Suprapubic skin (tissue), 4 donors: ENCODE results near the gene SOWAHA. TPM values are rescaled to one million over a fixed set of nuclear protein-coding genes. Genes with fewer than 3 reads are reported as not detected.

ENCODE experiments used
- DNase-seq, 2 donors: peaks; one replicate each; pipeline ENCODE4 v3.0.0-alpha.2; 2019; ENCODE audit warnings: low spot score in 2 of 2
- H3K27ac ChIP-seq: fragments of 200-600 bp; sonication (generic); one replicate; pipeline ENCODE4 v1.5.1; 2019
- H3K27me3 ChIP-seq: fragments of 200-600 bp; sonication (generic); one replicate; pipeline ENCODE4 v1.5.1; 2019
- H3K36me3 ChIP-seq: fragments of 200-600 bp; sonication (generic); one replicate; pipeline ENCODE4 v1.5.1; 2019
- H3K4me1 ChIP-seq: fragments of 200-600 bp; sonication (generic); one replicate; pipeline ENCODE4 v1.5.1; 2019
- H3K4me3 ChIP-seq: fragments of 200-600 bp; sonication (generic); one replicate; pipeline ENCODE4 v1.5.1; 2019; ENCODE audit warnings: mild to moderate bottlenecking
- H3K9me3 ChIP-seq: fragments of 200-600 bp; sonication (generic); one replicate; pipeline ENCODE4 v1.5.1; 2019
- EP300 ChIP-seq: sonication (generic); formaldehyde crosslinking; IDR thresholded peaks from one replicate; pipeline ENCODE4 v1.6.1; 2017; ENCODE audit warnings: antibody characterized with exemption
- POLR2A ChIP-seq, 2 donors: fragments of 450-650 bp; IDR thresholded peaks; one replicate each; pipeline ENCODE4 v1.6.1; 2017; ENCODE audit warnings: antibody characterized with exemption in 2 of 2, mild to moderate bottlenecking in 2 of 2, moderate library complexity in 2 of 2
- POLR2AphosphoS5 ChIP-seq, 3 donors: sonication (generic); formaldehyde crosslinking; IDR thresholded peaks; one replicate each; pipeline ENCODE4 v1.6.1; 2017; ENCODE audit warnings: antibody characterized with exemption in 3 of 3
- WGBS: methylation state at CpG from one replicate; pipeline ENCODE4 v1.1.5; 2018; 5-methylcytosine and 5-hydroxymethylcytosine counted together
- total RNA-seq, 4 donors: library from RNA; depleted of rRNA; stranded (reverse); fragments of >200 nt; gene quantifications; one replicate each; pipeline ENCODE4 v1.1.0, GENCODE V29; 2016
- TF ChIP-seq, protein P1 (sequence below), 2 donors: fragments of 200-600 bp in 1 of 2; fragments of 450-650 bp in 1 of 2; sonication (generic) in 1 of 2; IDR thresholded peaks; one replicate each; pipeline ENCODE4 v1.5.1; 2016 to 2019; ENCODE audit warnings: antibody characterized with exemption in 2 of 2, mild to moderate bottlenecking in 1 of 2, moderate library complexity in 1 of 2

The SOWAHA gene
- total RNA-seq, 4 donors from 2014 or later, result 0.23 to 0.93 (median 0.48) TPM; not detected in 1

DNA sequence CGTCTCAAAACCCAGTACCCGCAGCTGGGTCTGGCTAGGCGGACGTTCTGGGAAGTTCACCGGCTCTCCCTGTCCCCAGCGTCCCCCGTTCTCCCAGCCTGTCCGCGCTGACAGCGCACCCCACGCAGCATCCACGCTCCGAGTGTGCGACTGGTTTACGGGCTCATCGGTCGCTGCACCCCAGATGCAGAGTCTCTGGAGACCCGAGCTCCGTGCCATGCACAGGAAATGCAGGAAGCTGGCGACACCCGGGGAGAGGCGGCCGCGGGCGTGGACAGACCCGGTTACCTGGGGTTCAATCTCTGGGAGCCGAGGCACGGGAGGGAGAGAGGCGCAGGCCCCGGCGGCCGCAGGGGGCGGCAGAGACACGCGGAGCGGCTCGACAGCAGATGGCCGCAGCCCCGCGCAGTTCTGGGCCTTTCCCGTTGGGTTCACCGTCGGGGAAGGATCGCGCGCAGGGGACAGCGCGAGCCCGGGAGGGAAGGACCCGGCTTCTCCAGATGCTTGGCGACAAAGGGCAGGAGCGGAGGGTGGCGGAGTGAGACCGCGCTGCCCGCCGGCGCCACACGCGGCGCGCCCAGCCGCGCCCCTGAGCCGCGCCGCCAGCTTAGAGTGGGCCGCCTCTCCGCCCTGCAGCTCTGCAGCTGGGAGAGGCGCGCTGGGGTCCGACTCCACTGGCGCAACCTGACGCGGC, 16.8 kb downstream of the SOWAHA start:
- H3K9me3 ChIP-seq, result no peaks in the 10 kb centered on the region
- peaks cover 16% of the 10 kb centered on the region for H3K27me3 ChIP-seq
- no peak for TF ChIP-seq POLR2AphosphoS5 (IDR thresholded peaks at IDR 0.05)
- no peak for TF ChIP-seq EP300
- no peak for TF ChIP-seq POLR2A (IDR thresholded peaks at IDR 0.05)
- TF ChIP-seq, protein P1, sequence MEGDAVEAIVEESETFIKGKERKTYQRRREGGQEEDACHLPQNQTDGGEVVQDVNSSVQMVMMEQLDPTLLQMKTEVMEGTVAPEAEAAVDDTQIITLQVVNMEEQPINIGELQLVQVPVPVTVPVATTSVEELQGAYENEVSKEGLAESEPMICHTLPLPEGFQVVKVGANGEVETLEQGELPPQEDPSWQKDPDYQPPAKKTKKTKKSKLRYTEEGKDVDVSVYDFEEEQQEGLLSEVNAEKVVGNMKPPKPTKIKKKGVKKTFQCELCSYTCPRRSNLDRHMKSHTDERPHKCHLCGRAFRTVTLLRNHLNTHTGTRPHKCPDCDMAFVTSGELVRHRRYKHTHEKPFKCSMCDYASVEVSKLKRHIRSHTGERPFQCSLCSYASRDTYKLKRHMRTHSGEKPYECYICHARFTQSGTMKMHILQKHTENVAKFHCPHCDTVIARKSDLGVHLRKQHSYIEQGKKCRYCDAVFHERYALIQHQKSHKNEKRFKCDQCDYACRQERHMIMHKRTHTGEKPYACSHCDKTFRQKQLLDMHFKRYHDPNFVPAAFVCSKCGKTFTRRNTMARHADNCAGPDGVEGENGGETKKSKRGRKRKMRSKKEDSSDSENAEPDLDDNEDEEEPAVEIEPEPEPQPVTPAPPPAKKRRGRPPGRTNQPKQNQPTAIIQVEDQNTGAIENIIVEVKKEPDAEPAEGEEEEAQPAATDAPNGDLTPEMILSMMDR (IDR thresholded peaks at IDR 0.05), result peak; percentile 60 to 93
- no peaks in the 10 kb centered on the region for H3K36me3 ChIP-seq
- 23% methylated on average over 8 of the region's 75 CpGs for WGBS
- peaks cover 26% of the 10 kb centered on the region for H3K4me1 ChIP-seq
- peak; percentile 81 to 89 for DNase-seq
- peak overlapping the region; percentile 87 for H3K4me3 ChIP-seq
- peak overlapping the region; percentile 74 for H3K27ac ChIP-seq

DNA sequence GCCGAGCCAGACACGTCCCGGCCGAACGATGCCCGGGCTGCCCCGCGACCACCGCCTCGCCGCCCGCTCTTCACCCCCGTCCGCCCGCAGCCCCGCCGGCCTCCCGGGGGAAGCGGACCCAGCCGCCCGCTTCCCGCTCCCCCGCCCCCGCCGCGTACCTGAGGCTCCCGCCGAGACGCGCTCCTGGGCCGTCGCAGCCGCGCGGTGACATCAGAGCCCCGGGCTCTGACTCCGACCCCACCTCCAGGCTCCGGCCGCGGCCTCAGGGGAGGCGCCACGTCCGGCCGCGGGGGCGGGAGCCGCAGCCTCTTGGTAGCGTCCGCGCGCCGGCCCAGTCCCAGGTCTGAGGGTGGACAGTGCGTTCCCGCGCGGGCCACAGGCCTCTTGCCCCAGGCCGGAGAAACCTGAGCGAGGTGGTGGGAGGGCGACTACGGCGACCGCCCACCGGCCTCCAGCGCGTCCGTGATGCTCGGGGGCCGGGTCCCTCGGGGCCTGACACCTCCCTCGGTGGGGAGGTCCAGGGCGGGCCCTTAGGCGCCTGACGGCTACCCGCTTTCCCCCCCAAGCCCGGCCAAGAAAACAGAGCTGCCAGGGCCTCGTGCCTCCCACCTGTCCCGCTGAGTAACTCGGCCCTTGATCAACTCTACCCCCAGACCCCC, 17.5 kb downstream of the SOWAHA start, which contains the start of gene SHROOM1:
SHROOM1 (minus strand) TSS at position 212 of the 659 bp plus-strand sequence. CDS start 4,507 bp downstream, outside the sequence.
- H3K4me1 ChIP-seq, result peaks cover 22% of the 10 kb centered on the region
- H3K9me3 ChIP-seq, result no peaks in the 10 kb centered on the region
- TF ChIP-seq, protein P1 (IDR thresholded peaks at IDR 0.05), result no peak
- no peak for TF ChIP-seq EP300
- TF ChIP-seq POLR2A (IDR thresholded peaks at IDR 0.05), result no peak
- TF ChIP-seq POLR2AphosphoS5 (IDR thresholded peaks at IDR 0.05), result no peak
- no peaks in the 10 kb centered on the region for H3K36me3 ChIP-seq
- H3K27ac ChIP-seq, result peak within 1 kb of the TSS; percentile 74
- H3K4me3 ChIP-seq, result peak within 1 kb of the TSS; percentile 87
- H3K27me3 ChIP-seq, result peaks cover 13% of the 10 kb centered on the region
- DNase-seq, result peak in 1 of 2 donors; percentile 68
- WGBS, result 25% methylated on average over 20 of the region's 78 CpGs

DNA sequence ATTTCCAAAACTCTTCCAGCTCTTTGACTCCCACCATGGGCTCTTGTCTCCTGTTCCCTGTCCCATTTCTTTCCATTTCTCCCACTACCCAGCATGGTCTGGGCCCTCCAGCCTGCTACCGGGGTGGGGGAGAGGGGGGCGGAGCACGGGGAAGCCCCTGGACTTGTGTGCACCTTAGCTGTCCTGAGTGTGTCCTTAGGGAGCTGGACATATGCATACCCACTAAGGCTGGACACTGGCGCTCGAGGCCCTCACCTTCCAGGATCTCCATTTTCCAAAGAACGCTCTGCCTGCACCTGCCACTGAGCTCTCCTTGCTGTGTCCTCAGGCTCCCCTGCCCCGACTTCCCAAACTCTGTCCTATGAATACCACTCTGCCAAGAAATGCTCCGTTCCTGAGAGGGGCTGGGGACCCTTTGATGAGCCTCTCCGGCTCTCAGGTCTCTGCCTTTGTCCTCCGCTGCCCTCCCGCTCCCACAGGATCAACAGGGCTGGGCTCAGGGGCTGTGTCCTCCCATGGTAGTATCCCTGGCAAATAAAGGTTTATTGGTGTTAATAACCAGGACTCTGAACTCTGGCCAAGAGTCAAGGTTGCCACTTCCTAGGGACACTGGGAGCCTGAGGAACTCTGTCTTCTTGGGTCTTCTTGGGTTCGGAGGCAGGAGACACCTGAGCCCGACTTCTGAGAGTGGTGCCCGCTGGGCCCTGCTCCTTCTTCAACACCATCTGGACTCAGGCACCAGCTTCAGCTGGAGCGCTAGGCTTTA, 18.2 kb downstream of the SOWAHA start:
- H3K4me1 ChIP-seq, result peaks cover 18% of the 10 kb centered on the region
- peaks cover 6% of the 10 kb centered on the region for H3K27me3 ChIP-seq
- peak overlapping the region; percentile 87 for H3K4me3 ChIP-seq
- H3K36me3 ChIP-seq, result no peaks in the 10 kb centered on the region
- no peak for TF ChIP-seq POLR2AphosphoS5 (IDR thresholded peaks at IDR 0.05)
- TF ChIP-seq, protein P1 (IDR thresholded peaks at IDR 0.05), result no peak
- no peak for TF ChIP-seq EP300
- no peak for TF ChIP-seq POLR2A (IDR thresholded peaks at IDR 0.05)
- H3K9me3 ChIP-seq, result no peaks in the 10 kb centered on the region
- 94% methylated on average over 11 of the region's 15 CpGs for WGBS
- H3K27ac ChIP-seq, result peak overlapping the region; percentile 74
- peak in 1 of 2 donors; percentile 69 for DNase-seq

DNA sequence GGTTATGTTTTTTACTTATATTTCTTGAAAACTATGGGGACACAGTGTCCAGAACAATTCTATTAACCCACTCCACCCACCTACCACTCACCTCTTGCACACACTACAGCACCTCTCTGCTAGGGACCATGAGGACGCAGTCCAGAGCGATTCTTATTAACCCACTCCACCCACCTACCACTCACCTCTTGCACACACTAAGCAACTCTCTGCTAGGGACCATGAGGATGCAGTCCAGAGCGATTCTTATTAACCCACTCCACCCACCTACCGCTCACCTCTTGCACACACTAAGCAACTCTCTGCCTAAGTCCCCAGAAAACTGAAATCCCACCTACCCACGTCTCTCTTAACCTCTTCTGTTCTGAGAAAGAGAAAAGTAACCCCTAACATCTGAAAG, 19.5 kb downstream of the SOWAHA start:
- Histone ChIP-seq H3K27ac (no peak overlapping the region), H3K4me3 (no peak overlapping the region), H3K27me3 (peaks cover 4% of the 10 kb centered on the region), H3K36me3 (no peaks in the 10 kb centered on the region), H3K9me3 (no peaks in the 10 kb centered on the region), H3K4me1 (peaks cover 18% of the 10 kb centered on the region)
- WGBS, result 96% methylated on average over 5 of the region's 5 CpGs
- no peak for DNase-seq
- TF ChIP-seq POLR2AphosphoS5 (IDR thresholded peaks at IDR 0.05) (no peak), EP300 (no peak), POLR2A (IDR thresholded peaks at IDR 0.05) (no peak)
- TF ChIP-seq, protein P1 (IDR thresholded peaks at IDR 0.05), result no peak
